Testis (tissue), 3 donors: ENCODE data around the gene PIP5K1A. TPM values are rescaled to one million over a fixed set of nuclear protein-coding genes. Genes with fewer than 3 reads are reported as not detected.

ENCODE experiments used
- DNase-seq: peaks from one replicate; pipeline ENCODE4 v3.0.0-alpha.2; 2019
- H3K27ac ChIP-seq, 2 donors: fragments of 200-600 bp; sonication (generic); one replicate each; pipeline ENCODE4 v1.5.1; 2019
- H3K27me3 ChIP-seq: fragments of 200-600 bp; sonication (generic); one replicate; pipeline ENCODE4 v1.5.1; 2019
- H3K36me3 ChIP-seq: fragments of 200-600 bp; sonication (generic); one replicate; pipeline ENCODE4 v1.5.1; 2017; ENCODE audit warnings: low read depth; ENCODE audit errors: missing control alignments
- H3K4me1 ChIP-seq: fragments of 200-600 bp; sonication (generic); one replicate; pipeline ENCODE4 v1.5.1; 2019
- H3K4me3 ChIP-seq, 2 donors: fragments of 200-600 bp; sonication (generic); one replicate each; pipeline ENCODE4 v1.5.1; 2017 to 2019
- H3K9me3 ChIP-seq: fragments of 200-600 bp; sonication (generic); one replicate; pipeline ENCODE4 v1.5.1; 2017
- POLR2A ChIP-seq: fragments of 450-650 bp; IDR thresholded peaks from one replicate; pipeline ENCODE4 v1.6.1; 2017; ENCODE audit warnings: antibody characterized with exemption, mild to moderate bottlenecking, moderate library complexity
- WGBS, 2 donors: methylation state at CpG; one replicate each; pipeline ENCODE4 v1.1.5; 2018; 5-methylcytosine and 5-hydroxymethylcytosine counted together
- intact Hi-C: fragments of 100-400 bp; cut with DNase I; formaldehyde crosslinking; loops from one replicate; pipeline ENCODE4 v1.15.1; 2023; ENCODE audit warnings: low total_unique reads
- polyA plus RNA-seq: library from polyadenylated mRNA; stranded (reverse); fragments of 350-450 nt; fragmentation: Illumina TruSeq; extraction: RNeasy Lipid Tissue Mini Kit (QIAGEN cat#74804); gene quantifications from one replicate; pipeline ENCODE4 v1.2.3, GENCODE V29; 2014; ENCODE audit warnings: low read depth, low replicate concordance; ENCODE audit not compliant: insufficient read depth
- total RNA-seq, 2 donors: library from RNA; depleted of rRNA; stranded (reverse); fragments of >200 nt; gene quantifications; one replicate each; pipeline ENCODE4 v1.2.3, GENCODE V29; 2016
- TF ChIP-seq, protein P1 (sequence below), 3 experiments: fragments of 450-650 bp in 2 of 3; fragments of 200-600 bp in 1 of 3; sonication (generic) in 1 of 3; IDR thresholded peaks; one replicate each; pipeline ENCODE4 v1.5.1; 2016 to 2019; ENCODE audit warnings: antibody characterized with exemption in 3 of 3, mild to moderate bottlenecking in 2 of 3, moderate library complexity in 1 of 3

The PIP5K1A gene
- total and polyA plus RNA-seq, 3 donors from 2014 or later = 94.1 to 234 (median 168) TPM

DNA sequence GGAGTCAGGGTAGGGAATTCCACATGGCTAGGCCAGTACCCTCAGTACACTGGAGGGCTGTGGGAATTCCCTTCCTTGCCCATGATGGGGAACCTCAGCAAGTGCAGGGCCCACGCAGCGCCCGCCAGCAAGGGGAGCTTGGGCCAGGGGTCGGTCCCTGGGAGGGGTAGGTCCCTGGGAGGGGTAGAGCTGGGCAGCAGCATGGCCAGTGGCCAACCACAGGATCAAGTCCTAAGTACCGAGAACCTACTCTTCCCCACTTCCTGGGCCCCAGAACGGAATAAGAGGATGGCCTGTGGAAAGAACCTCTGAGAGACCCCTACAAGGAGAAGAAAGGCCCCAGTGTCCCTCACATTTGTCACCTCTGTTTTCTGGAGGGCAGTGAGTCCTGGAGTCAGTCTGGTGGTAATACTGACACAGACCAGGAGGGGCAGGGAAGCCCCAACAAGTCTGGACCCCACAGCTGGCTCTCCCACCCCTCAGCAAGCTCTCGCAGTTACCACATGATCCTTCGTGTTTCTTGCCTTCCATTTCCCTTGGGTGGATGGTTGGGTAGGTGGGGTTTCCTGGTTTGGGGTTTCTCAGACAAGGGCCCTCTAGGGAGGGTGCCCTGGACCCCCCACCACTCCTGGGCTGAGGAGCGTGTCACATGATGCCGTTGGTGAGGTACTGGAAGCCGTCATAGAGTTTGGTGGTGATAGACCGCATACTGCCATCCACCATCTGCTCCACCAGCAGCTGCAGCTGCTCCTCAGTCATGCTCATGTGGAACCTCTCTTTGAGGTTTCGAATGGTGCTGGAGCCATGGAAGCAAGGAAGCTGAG, 94.1 kb downstream of the PIP5K1A start:
- WGBS, 2 donors = 84 to 90% methylated on average over 11 to 13 of the region's 13 CpGs
- Histone ChIP-seq H3K27ac (no peak overlapping the region), H3K36me3 (no peaks in the 10 kb centered on the region), H3K9me3 (no peaks in the 10 kb centered on the region), H3K4me1 (no peaks in the 10 kb centered on the region), H3K27me3 (no peaks in the 10 kb centered on the region), H3K4me3 (no peak overlapping the region)
- intact Hi-C loops = no loop called here
- DNase-seq = no peak
- TF ChIP-seq POLR2A = no peak
- TF ChIP-seq, protein P1, sequence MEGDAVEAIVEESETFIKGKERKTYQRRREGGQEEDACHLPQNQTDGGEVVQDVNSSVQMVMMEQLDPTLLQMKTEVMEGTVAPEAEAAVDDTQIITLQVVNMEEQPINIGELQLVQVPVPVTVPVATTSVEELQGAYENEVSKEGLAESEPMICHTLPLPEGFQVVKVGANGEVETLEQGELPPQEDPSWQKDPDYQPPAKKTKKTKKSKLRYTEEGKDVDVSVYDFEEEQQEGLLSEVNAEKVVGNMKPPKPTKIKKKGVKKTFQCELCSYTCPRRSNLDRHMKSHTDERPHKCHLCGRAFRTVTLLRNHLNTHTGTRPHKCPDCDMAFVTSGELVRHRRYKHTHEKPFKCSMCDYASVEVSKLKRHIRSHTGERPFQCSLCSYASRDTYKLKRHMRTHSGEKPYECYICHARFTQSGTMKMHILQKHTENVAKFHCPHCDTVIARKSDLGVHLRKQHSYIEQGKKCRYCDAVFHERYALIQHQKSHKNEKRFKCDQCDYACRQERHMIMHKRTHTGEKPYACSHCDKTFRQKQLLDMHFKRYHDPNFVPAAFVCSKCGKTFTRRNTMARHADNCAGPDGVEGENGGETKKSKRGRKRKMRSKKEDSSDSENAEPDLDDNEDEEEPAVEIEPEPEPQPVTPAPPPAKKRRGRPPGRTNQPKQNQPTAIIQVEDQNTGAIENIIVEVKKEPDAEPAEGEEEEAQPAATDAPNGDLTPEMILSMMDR (IDR thresholded peaks at IDR 0.05) = no peak

DNA sequence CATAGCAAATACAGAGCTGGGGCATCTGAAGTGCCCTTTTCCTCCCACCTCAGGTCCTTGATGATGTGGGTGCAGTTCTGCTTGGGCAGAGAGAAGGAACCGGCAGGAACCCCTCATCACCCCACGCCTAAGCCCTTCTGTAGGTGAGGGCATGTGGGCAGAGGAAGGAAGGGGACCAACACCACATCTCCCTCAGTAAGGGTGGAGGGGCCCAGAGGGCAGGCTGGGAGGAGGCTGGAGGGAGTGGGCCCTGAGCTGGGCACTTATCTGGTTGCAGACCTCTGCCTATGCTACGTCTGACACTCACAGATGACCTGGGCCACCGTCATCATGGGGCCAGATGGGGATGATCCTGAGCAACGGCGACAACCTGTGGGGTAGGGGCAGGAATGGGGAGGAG, 94.7 kb downstream of the PIP5K1A start:
- DNase-seq = no peak
- intact Hi-C loops = no loop called here
- Histone ChIP-seq H3K9me3 (no peaks in the 10 kb centered on the region), H3K4me1 (no peaks in the 10 kb centered on the region), H3K4me3 (no peak overlapping the region), H3K27ac (no peak overlapping the region), H3K27me3 (no peaks in the 10 kb centered on the region), H3K36me3 (no peaks in the 10 kb centered on the region)
- TF ChIP-seq, protein P1 (IDR thresholded peaks at IDR 0.05) = no peak
- no peak for TF ChIP-seq POLR2A
- 89 to 91% methylated on average over 6 of the region's 6 CpGs for WGBS, 2 donors

DNA sequence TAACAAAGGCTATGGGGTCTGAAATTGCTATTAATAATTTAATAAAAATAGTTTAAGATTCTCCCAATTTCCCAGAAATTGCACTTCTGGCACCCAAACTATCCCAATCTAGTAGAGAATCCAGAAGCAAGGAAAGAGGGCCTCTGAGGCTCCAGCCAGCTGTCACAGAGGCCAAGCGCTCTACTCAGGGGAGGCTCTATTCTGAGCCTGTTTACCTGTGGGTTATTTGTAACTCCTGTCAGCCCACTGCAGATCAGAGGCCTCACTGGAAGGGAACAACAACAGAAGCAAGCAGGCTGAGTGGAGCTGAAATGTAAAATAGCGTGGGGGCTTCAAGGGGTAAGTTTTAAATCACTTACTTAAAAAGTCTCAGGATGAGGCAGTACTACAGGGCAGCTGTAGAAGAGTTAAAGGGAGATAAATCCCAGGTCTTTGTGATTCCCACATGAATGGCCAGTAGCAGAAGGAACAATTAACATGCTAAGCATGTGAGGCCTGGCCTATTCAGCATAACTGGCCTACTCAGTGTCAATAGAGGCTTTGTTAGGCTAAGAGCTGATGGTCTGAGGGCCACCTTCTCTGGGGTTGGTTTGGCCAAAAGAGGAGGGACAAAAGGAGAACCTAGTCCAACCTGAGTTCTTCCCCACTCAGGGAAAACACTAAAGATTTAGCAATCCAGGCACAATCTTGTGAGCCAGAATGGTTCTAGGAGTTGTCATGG, 96.5 kb downstream of the PIP5K1A start:
- Histone ChIP-seq H3K27me3 (no peaks in the 10 kb centered on the region), H3K36me3 (no peaks in the 10 kb centered on the region), H3K4me3 (no peak overlapping the region), H3K4me1 (no peaks in the 10 kb centered on the region), H3K27ac (no peak overlapping the region), H3K9me3 (no peaks in the 10 kb centered on the region)
- WGBS, 2 donors = 88 to 95% methylated on average over 2 of the region's 2 CpGs
- no peak for DNase-seq
- TF ChIP-seq POLR2A = no peak
- TF ChIP-seq, protein P1 (IDR thresholded peaks at IDR 0.05) = no peak
- intact Hi-C loops = no loop called here

Other genes starting within 250 kb of the PIP5K1A start
- 100 to 1,000 TPM in 1 of 2 donors, 10 to 100 TPM in 1; 92.7 to 116 TPM for gene CERS2, start 223.7 kb upstream of the PIP5K1A start, total RNA-seq
- 138 TPM for gene CERS2, start 223.7 kb upstream of the PIP5K1A start, polyA plus RNA-seq
- 1 to 10 TPM; 5.1 to 6.9 TPM for gene ANXA9, start 216.3 kb upstream of the PIP5K1A start, total RNA-seq
- 5.7 TPM for gene ANXA9, start 216.3 kb upstream of the PIP5K1A start, polyA plus RNA-seq
- 10 to 100 TPM; 49.8 to 69.8 TPM for gene MINDY1, start 191.7 kb upstream of the PIP5K1A start, total RNA-seq
- gene MINDY1, start 191.7 kb upstream of the PIP5K1A start, polyA plus RNA-seq = 56.9 TPM
- gene PRUNE1, start 190.1 kb upstream of the PIP5K1A start, total RNA-seq = 10 to 100 TPM; 41.1 to 63.9 TPM
- gene PRUNE1, start 190.1 kb upstream of the PIP5K1A start, polyA plus RNA-seq = 45.5 TPM
- 1 to 10 TPM; 3.6 to 9.3 TPM for gene BNIPL, start 162.0 kb upstream of the PIP5K1A start, total RNA-seq
- gene BNIPL, start 162.0 kb upstream of the PIP5K1A start, polyA plus RNA-seq = 5.0 TPM
- 10 to 100 TPM; 57.3 to 78.4 TPM for gene C1orf56, start 150.8 kb upstream of the PIP5K1A start, total RNA-seq
- 145 TPM for gene C1orf56, start 150.8 kb upstream of the PIP5K1A start, polyA plus RNA-seq
- gene CDC42SE1, start 138.9 kb upstream of the PIP5K1A start, total RNA-seq = 10 to 100 TPM; 34.8 to 40.5 TPM
- gene CDC42SE1, start 138.9 kb upstream of the PIP5K1A start, polyA plus RNA-seq = 36.9 TPM
- 1 to 10 TPM; 1.6 to 2.3 TPM for gene MLLT11, start 138.2 kb upstream of the PIP5K1A start, total RNA-seq
- gene MLLT11, start 138.2 kb upstream of the PIP5K1A start, polyA plus RNA-seq = 3.2 TPM
- 10 to 100 TPM; 43.1 to 45.3 TPM for gene GABPB2, start 127.8 kb upstream of the PIP5K1A start, total RNA-seq
- gene GABPB2, start 127.8 kb upstream of the PIP5K1A start, polyA plus RNA-seq = 50.2 TPM
- gene SEMA6C, start 51.9 kb upstream of the PIP5K1A start, total RNA-seq = 100 to 1,000 TPM; 134 to 175 TPM
- gene SEMA6C, start 51.9 kb upstream of the PIP5K1A start, polyA plus RNA-seq = 71.6 TPM
- gene TNFAIP8L2, start 41.9 kb upstream of the PIP5K1A start, total RNA-seq = under 1 TPM; 0.55 to 0.99 TPM
- 2.1 TPM for gene TNFAIP8L2, start 41.9 kb upstream of the PIP5K1A start, polyA plus RNA-seq
- gene LYSMD1, start 32.6 kb upstream of the PIP5K1A start, total RNA-seq = 10 to 100 TPM; 14.9 to 17.0 TPM
- gene LYSMD1, start 32.6 kb upstream of the PIP5K1A start, polyA plus RNA-seq = 9.5 TPM
- 10 to 100 TPM; 27.5 to 31.7 TPM for gene SCNM1, start 32.4 kb upstream of the PIP5K1A start, total RNA-seq
- gene SCNM1, start 32.4 kb upstream of the PIP5K1A start, polyA plus RNA-seq = 46.0 TPM
- not detected for gene TMOD4, start 22.6 kb upstream of the PIP5K1A start, total RNA-seq
- gene TMOD4, start 22.6 kb upstream of the PIP5K1A start, polyA plus RNA-seq = 2.1 TPM
- 10 to 100 TPM; 31.9 to 42.7 TPM for gene VPS72, start 8.4 kb upstream of the PIP5K1A start, total RNA-seq
- gene VPS72, start 8.4 kb upstream of the PIP5K1A start, polyA plus RNA-seq = 57.9 TPM
- gene PSMD4, start 56.2 kb downstream of the PIP5K1A start, total RNA-seq = 100 to 1,000 TPM; 164 to 196 TPM
- 333 TPM for gene PSMD4, start 56.2 kb downstream of the PIP5K1A start, polyA plus RNA-seq
- 10 to 100 TPM; 39.9 to 58.2 TPM for gene ZNF687, start 83.7 kb downstream of the PIP5K1A start, total RNA-seq
- 38.4 TPM for gene ZNF687, start 83.7 kb downstream of the PIP5K1A start, polyA plus RNA-seq
- gene PI4KB, start 128.9 kb downstream of the PIP5K1A start, total RNA-seq = 100 to 1,000 TPM in 1 of 2 donors, 10 to 100 TPM in 1; 87.9 to 103 TPM
- gene PI4KB, start 128.9 kb downstream of the PIP5K1A start, polyA plus RNA-seq = 86.8 TPM
- 10 to 100 TPM; 18.8 to 19.8 TPM for gene RFX5, start 148.7 kb downstream of the PIP5K1A start, total RNA-seq
- 43.6 TPM for gene RFX5, start 148.7 kb downstream of the PIP5K1A start, polyA plus RNA-seq
- 10 to 100 TPM; 13.0 to 15.1 TPM for gene SELENBP1, start 174.2 kb downstream of the PIP5K1A start, total RNA-seq
- 31.8 TPM for gene SELENBP1, start 174.2 kb downstream of the PIP5K1A start, polyA plus RNA-seq
- 100 to 1,000 TPM; 155 to 186 TPM for gene PSMB4, start 201.0 kb downstream of the PIP5K1A start, total RNA-seq
- 179 TPM for gene PSMB4, start 201.0 kb downstream of the PIP5K1A start, polyA plus RNA-seq